H1 (cell line): ENCODE data around the gene MRPL40. TPM values are rescaled to one million over a fixed set of nuclear protein-coding genes. Genes with fewer than 3 reads are reported as not detected.

Experiments
- ASH2L ChIP-seq: fragments of 200-600, 300-600 bp; sonication (generic); IDR thresholded peaks from one replicate; pipeline ENCODE4 v1.7.1; 2017; ENCODE audit warnings: low read length
- BACH1 ChIP-seq: IDR thresholded peaks from 2 replicates; pipeline ENCODE4 v1.6.1; 2012; ENCODE audit warnings: low read length, improper control_type of control experiment
- CHD1 ChIP-seq: IDR thresholded peaks from 2 replicates; pipeline ENCODE4 v1.6.1; 2012; ENCODE audit warnings: low read depth, low read length, improper control_type of control experiment
- KDM5A ChIP-seq: fragments of 200-600 bp; IDR thresholded peaks from 2 replicates; pipeline ENCODE4 v1.7.1; 2012; ENCODE audit warnings: mild to moderate bottlenecking, low read length, inconsistent platforms, mixed read lengths
- SIRT6 ChIP-seq: IDR thresholded peaks from one replicate; pipeline ENCODE4 v1.7.1; 2012; ENCODE audit warnings: low read length, inconsistent platforms
- SIX5 ChIP-seq: IDR thresholded peaks from 2 replicates; pipeline ENCODE4 v1.6.1; 2011; ENCODE audit warnings: mild to moderate bottlenecking, low read depth, low read length
- USF2 ChIP-seq: IDR thresholded peaks from 2 replicates; pipeline ENCODE4 v1.6.1; 2011; ENCODE audit warnings: low read length, improper control_type of control experiment
- polyA plus RNA-seq, 7 experiments: library from polyadenylated mRNA; depleted of rRNA in 3 of 7; stranded (reverse) in 5 of 7; unstranded in 2 of 7; fragments of >200 nt in 5 of 7; fragments of 200-250 nt in 2 of 7; gene quantifications; 1 replicate in 5 of 7; 2 replicates in 1 of 7; 4 replicates in 1 of 7; pipeline versions ENCODE4 v1.2.1 to v1.2.3, GENCODE V29; 2011 to 2013; ENCODE audit warnings: missing spikeins in 2 of 7, mixed read lengths in 2 of 7
- total RNA-seq: library from RNA; stranded (reverse); fragmentation: NEBNext Ultra II Directional; extraction: Animal tissue kit (Norgen Biotek cat#: 25700); gene quantifications from 2 replicates; pipeline ENCODE4 v1.2.1, GENCODE V29; 2021
- TF ChIP-seq, protein P1 (sequence below): fragments of 300-600 bp; sonication (generic); IDR thresholded peaks from 2 replicates; pipeline ENCODE4 v1.7.1; 2012; ENCODE audit warnings: low read length, moderate library complexity, mild to moderate bottlenecking, inconsistent platforms; ENCODE audit not compliant: insufficient replicate concordance

MRPL40 gene
- total and polyA plus RNA-seq, 2 of the 8 experiments (the other 6 are each of a cell fraction or from before 2014, with no cell fraction given) = 12.4 to 14.5 TPM

DNA sequence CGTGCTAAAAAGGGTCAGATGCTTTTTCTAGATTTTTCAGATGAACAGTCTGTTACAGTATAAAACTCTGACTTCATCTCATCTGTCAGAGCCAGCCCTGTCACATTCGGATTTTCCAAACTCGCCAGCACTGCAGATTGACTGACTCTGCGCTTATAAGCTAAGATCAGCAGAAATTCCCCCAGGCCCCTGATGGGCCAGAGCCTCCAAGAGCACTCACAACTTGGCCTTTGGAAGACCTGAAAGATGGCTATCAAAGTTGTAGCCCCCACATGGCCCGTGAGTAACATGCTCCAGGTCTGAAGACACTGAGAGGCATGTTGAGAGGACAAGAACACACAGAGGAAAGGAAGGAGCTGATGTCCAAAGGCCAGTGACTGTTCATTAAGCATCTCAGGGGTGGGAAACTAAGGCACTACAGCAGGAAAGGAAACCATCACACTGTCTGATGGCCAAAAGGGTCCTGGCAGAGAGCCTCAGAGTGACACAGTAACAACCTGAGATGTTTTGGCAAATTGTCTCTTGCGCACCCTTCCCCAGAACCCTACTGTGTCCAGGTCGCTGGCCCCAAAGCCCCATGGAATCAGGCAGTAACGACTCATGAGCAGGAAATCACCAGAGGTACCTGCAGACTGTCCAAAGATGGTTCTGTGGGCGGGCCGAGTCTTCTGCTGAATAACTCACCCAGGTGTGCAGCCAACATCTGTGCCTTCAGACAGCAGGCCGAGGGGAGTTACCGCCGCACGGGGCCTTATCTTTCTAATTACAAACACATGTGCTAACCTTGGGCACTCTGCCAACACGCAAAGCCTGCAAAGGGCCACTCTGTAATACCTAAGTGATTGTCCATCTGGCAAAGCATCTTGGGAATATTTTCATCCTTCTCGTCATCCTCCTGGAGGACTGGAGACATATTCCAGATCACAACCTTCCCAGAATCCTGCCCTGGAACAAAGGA lies 24.4 kb upstream of the MRPL40 start (continued):
- TF ChIP-seq, protein P1, sequence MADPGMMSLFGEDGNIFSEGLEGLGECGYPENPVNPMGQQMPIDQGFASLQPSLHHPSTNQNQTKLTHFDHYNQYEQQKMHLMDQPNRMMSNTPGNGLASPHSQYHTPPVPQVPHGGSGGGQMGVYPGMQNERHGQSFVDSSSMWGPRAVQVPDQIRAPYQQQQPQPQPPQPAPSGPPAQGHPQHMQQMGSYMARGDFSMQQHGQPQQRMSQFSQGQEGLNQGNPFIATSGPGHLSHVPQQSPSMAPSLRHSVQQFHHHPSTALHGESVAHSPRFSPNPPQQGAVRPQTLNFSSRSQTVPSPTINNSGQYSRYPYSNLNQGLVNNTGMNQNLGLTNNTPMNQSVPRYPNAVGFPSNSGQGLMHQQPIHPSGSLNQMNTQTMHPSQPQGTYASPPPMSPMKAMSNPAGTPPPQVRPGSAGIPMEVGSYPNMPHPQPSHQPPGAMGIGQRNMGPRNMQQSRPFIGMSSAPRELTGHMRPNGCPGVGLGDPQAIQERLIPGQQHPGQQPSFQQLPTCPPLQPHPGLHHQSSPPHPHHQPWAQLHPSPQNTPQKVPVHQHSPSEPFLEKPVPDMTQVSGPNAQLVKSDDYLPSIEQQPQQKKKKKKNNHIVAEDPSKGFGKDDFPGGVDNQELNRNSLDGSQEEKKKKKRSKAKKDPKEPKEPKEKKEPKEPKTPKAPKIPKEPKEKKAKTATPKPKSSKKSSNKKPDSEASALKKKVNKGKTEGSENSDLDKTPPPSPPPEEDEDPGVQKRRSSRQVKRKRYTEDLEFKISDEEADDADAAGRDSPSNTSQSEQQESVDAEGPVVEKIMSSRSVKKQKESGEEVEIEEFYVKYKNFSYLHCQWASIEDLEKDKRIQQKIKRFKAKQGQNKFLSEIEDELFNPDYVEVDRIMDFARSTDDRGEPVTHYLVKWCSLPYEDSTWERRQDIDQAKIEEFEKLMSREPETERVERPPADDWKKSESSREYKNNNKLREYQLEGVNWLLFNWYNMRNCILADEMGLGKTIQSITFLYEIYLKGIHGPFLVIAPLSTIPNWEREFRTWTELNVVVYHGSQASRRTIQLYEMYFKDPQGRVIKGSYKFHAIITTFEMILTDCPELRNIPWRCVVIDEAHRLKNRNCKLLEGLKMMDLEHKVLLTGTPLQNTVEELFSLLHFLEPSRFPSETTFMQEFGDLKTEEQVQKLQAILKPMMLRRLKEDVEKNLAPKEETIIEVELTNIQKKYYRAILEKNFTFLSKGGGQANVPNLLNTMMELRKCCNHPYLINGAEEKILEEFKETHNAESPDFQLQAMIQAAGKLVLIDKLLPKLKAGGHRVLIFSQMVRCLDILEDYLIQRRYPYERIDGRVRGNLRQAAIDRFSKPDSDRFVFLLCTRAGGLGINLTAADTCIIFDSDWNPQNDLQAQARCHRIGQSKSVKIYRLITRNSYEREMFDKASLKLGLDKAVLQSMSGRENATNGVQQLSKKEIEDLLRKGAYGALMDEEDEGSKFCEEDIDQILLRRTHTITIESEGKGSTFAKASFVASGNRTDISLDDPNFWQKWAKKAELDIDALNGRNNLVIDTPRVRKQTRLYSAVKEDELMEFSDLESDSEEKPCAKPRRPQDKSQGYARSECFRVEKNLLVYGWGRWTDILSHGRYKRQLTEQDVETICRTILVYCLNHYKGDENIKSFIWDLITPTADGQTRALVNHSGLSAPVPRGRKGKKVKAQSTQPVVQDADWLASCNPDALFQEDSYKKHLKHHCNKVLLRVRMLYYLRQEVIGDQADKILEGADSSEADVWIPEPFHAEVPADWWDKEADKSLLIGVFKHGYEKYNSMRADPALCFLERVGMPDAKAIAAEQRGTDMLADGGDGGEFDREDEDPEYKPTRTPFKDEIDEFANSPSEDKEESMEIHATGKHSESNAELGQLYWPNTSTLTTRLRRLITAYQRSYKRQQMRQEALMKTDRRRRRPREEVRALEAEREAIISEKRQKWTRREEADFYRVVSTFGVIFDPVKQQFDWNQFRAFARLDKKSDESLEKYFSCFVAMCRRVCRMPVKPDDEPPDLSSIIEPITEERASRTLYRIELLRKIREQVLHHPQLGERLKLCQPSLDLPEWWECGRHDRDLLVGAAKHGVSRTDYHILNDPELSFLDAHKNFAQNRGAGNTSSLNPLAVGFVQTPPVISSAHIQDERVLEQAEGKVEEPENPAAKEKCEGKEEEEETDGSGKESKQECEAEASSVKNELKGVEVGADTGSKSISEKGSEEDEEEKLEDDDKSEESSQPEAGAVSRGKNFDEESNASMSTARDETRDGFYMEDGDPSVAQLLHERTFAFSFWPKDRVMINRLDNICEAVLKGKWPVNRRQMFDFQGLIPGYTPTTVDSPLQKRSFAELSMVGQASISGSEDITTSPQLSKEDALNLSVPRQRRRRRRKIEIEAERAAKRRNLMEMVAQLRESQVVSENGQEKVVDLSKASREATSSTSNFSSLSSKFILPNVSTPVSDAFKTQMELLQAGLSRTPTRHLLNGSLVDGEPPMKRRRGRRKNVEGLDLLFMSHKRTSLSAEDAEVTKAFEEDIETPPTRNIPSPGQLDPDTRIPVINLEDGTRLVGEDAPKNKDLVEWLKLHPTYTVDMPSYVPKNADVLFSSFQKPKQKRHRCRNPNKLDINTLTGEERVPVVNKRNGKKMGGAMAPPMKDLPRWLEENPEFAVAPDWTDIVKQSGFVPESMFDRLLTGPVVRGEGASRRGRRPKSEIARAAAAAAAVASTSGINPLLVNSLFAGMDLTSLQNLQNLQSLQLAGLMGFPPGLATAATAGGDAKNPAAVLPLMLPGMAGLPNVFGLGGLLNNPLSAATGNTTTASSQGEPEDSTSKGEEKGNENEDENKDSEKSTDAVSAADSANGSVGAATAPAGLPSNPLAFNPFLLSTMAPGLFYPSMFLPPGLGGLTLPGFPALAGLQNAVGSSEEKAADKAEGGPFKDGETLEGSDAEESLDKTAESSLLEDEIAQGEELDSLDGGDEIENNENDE = no peak
- TF ChIP-seq KDM5A = no peak
- no peak for TF ChIP-seq USF2
- TF ChIP-seq SIRT6 = no peak
- TF ChIP-seq SIX5 = no peak
- no peak for TF ChIP-seq CHD1
- no peak for TF ChIP-seq ASH2L
- no peak for TF ChIP-seq BACH1
- TF ChIP-seq, all 59 proteins: peak for 0
